Measurements from ENCODE around the gene SLC16A2. TPM values are rescaled to one million over a fixed set of nuclear protein-coding genes. Genes with fewer than 3 reads are reported as not detected.

Gene SLC16A2
- polyA plus RNA-seq, 4 donors, result 0.27 to 5.1 (median 1.6) TPM

DNA sequence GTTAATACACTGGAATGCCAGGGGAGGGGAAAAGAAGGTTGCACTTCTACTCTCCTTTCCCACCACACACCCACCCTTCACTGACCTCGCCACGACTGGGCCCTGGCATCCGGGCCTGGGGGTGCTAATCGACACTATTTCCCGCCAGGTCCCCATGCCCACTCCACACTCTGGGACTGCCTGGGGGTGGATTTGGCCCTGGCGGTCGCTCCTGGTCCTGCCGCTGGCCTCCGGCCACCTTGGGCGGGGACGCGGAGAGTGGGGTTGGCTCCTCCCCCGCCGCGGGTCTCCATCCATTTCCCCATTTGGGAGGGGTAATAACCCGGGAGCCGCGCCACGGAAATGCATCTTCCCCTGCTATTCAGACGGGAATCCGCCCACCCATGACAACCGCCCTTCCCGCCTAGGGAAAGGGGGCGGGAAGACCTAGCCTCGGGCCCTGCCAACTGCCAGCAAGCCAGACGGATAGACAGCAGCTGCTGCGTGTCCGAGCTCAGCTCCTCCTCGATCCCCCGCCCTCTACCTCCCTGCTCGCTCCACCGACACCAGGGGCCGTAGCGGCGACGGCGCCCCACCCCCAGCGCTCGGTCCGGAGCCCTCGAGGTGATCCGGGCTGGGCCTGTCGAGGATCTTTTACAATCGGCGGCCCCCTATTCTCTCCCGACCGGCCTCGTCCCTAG, 115.0 kb downstream of the SLC16A2 start:
- no peak for FAIRE-seq
- H3K27ac ChIP-seq (ENCODE audit: low read depth in 1 of 3, low read length in 2 of 3), result peak overlapping the region; percentile 56 to 95 (median 92)
- 1 to 29% (median 8%) methylated on average over 40 to 48 of the region's 48 CpGs for WGBS, 3 donors
- no peaks in the 10 kb centered on the region for H3K36me3 ChIP-seq (ENCODE audit: control insufficient read depth in 3 of 3, insufficient read depth in 2 of 3, low read depth in 1 of 3, low read length in 3 of 3)
- no peaks in the 10 kb centered on the region for H3K27me3 ChIP-seq (ENCODE audit: control insufficient read depth in 3 of 3, insufficient read depth in 3 of 3, low read length in 3 of 3)
- peaks cover 0 to 3% (median 0%) of the 10 kb centered on the region in 3 donors for H3K4me1 ChIP-seq (ENCODE audit: control insufficient read depth in 3 of 3, insufficient read depth in 2 of 3, low read depth in 1 of 3, low read length in 2 of 3)
- DNase-seq, result peak; percentile 55 to 79
- peak overlapping the region; percentile 45 to 60 (median 49) for H3K4me3 ChIP-seq (ENCODE audit: low read depth in 1 of 3, low read length in 3 of 3)
- no peaks in the 10 kb centered on the region for H3K9me3 ChIP-seq (ENCODE audit: control insufficient read depth in 2 of 2, insufficient read depth in 1 of 2, low read depth in 1 of 2, low read length in 1 of 2)

DNA sequence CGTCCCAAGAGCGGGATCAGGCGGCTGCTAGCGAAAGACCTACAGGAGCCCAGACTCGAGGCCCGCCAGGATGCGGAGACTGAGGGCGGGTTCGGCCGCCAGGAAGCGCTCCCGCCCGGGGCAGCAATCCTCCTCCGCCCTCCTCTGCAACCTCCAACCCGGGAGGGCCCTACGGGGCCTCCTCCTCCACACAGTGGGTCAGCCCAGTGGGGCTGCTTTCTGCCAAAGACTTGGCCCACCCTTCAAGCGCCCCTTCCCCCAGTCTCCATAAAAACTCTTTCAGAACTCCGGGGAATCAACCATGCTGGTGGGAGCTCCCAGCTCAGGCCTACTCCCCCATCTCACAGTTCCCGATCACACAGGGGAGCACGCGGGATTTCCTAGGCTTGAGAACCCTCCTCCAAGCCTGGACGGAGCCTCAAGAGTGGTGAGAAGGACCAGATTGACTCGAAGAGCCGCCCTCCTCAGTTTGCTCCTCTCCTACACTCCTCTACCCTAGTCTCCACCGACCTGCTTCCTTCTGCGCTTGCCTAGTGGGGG, 115.6 kb downstream of the SLC16A2 start:
- no peak for FAIRE-seq
- peaks cover 0 to 3% (median 0%) of the 10 kb centered on the region in 3 donors for H3K4me1 ChIP-seq (ENCODE audit: control insufficient read depth in 3 of 3, insufficient read depth in 2 of 3, low read depth in 1 of 3, low read length in 2 of 3)
- WGBS, 3 donors, result 19 to 60% (median 56%) methylated on average over 13 to 26 of the region's 26 CpGs
- no peaks in the 10 kb centered on the region for H3K27me3 ChIP-seq (ENCODE audit: control insufficient read depth in 3 of 3, insufficient read depth in 3 of 3, low read length in 3 of 3)
- no peaks in the 10 kb centered on the region for H3K9me3 ChIP-seq (ENCODE audit: control insufficient read depth in 2 of 2, insufficient read depth in 1 of 2, low read depth in 1 of 2, low read length in 1 of 2)
- peak overlapping the region in 2 of 3 donors; percentile 49 to 60 for H3K4me3 ChIP-seq (ENCODE audit: low read depth in 1 of 3, low read length in 3 of 3)
- DNase-seq, result no peak
- no peaks in the 10 kb centered on the region for H3K36me3 ChIP-seq (ENCODE audit: control insufficient read depth in 3 of 3, insufficient read depth in 2 of 3, low read depth in 1 of 3, low read length in 3 of 3)
- peak overlapping the region; percentile 56 to 95 (median 92) for H3K27ac ChIP-seq (ENCODE audit: low read depth in 1 of 3, low read length in 2 of 3)

DNA sequence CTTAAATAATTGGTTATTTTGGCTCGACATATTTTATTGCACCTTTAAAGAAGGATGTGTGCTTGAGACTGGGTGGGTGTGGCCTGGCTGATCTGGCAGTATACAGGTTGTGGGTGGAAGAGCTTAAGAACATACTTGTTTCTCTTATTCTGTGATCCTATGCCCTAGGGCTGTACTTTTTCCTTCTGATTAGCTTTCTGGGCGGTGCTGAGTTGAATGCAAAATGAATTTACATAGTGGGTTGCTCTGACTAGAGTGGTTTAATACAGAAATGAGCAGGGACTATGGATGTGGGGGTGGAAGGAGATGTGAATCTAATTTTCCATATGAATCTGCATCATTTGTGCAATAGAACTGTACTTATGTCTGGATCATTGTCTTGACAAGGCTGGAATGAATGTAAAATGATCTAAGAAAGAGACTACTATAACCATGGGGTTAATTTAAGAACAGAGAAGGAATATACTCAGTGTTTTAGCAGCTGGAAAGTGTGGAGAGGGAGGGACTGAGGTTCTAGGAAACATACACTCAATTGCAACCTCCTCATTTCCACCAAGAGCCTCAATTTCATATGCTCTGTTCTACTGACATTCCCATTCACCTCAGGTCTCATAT, 119.4 kb downstream of the SLC16A2 start:
- no peaks in the 10 kb centered on the region for H3K9me3 ChIP-seq (ENCODE audit: control insufficient read depth in 2 of 2, insufficient read depth in 1 of 2, low read depth in 1 of 2, low read length in 1 of 2)
- no peak overlapping the region for H3K27ac ChIP-seq (ENCODE audit: low read depth in 1 of 3, low read length in 2 of 3)
- FAIRE-seq (no peak), DNase-seq (no peak)
- H3K4me1 ChIP-seq (ENCODE audit: control insufficient read depth in 3 of 3, insufficient read depth in 2 of 3, low read depth in 1 of 3, low read length in 2 of 3), result no peaks in the 10 kb centered on the region
- no peaks in the 10 kb centered on the region for H3K27me3 ChIP-seq (ENCODE audit: control insufficient read depth in 3 of 3, insufficient read depth in 3 of 3, low read length in 3 of 3)
- no peaks in the 10 kb centered on the region for H3K36me3 ChIP-seq (ENCODE audit: control insufficient read depth in 3 of 3, insufficient read depth in 2 of 3, low read depth in 1 of 3, low read length in 3 of 3)
- no peak overlapping the region for H3K4me3 ChIP-seq (ENCODE audit: low read depth in 1 of 3, low read length in 3 of 3)
- 31 to 60% (median 40%) methylated on average over 2 of the region's 2 CpGs for WGBS, 3 donors

GRCh38 chrX:74545880-74546523, 124.7 kb downstream of the SLC16A2 start:
- FAIRE-seq (no peak), DNase-seq (no peak)
- no peaks in the 10 kb centered on the region for H3K27me3 ChIP-seq (ENCODE audit: control insufficient read depth in 3 of 3, insufficient read depth in 3 of 3, low read length in 3 of 3)
- no peaks in the 10 kb centered on the region for H3K4me1 ChIP-seq (ENCODE audit: control insufficient read depth in 3 of 3, insufficient read depth in 2 of 3, low read depth in 1 of 3, low read length in 2 of 3)
- no peaks in the 10 kb centered on the region for H3K36me3 ChIP-seq (ENCODE audit: control insufficient read depth in 3 of 3, insufficient read depth in 2 of 3, low read depth in 1 of 3, low read length in 3 of 3)
- H3K27ac ChIP-seq (ENCODE audit: low read depth in 1 of 3, low read length in 2 of 3), result no peak overlapping the region
- WGBS, 3 donors, result 26 to 74% (median 33%) methylated on average over 1 of the region's 1 CpG
- no peaks in the 10 kb centered on the region for H3K9me3 ChIP-seq (ENCODE audit: control insufficient read depth in 2 of 2, insufficient read depth in 1 of 2, low read depth in 1 of 2, low read length in 1 of 2)
- no peak overlapping the region for H3K4me3 ChIP-seq (ENCODE audit: low read depth in 1 of 3, low read length in 3 of 3)

DNA sequence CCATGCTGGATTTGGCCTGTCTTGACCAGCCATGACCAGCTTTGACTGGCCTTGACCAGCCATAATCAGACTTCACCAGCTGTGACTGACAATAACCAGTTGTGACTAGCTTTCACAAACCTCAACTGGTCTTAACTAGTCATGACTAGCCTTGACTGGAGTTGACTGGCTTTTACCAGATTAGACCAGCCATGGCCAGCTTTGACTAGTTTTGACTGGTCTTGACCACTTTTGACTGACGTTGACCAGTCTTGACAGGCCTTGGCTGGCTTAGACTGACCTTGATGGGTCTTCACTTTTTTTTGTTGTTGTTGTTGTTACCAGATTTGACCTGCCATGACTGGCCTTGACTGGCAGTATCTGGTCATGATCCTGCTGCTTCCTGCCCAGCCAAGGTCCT, 125.7 kb downstream of the SLC16A2 start:
- no peak for DNase-seq
- no peak overlapping the region for H3K4me3 ChIP-seq (ENCODE audit: low read depth in 1 of 3, low read length in 3 of 3)
- H3K36me3 ChIP-seq (ENCODE audit: control insufficient read depth in 3 of 3, insufficient read depth in 2 of 3, low read depth in 1 of 3, low read length in 3 of 3), result no peaks in the 10 kb centered on the region
- FAIRE-seq, result no peak
- H3K4me1 ChIP-seq (ENCODE audit: control insufficient read depth in 3 of 3, insufficient read depth in 2 of 3, low read depth in 1 of 3, low read length in 2 of 3), result no peaks in the 10 kb centered on the region
- H3K27me3 ChIP-seq (ENCODE audit: control insufficient read depth in 3 of 3, insufficient read depth in 3 of 3, low read length in 3 of 3), result no peaks in the 10 kb centered on the region
- 50 to 89% (median 85%) methylated on average over 1 of the region's 1 CpG for WGBS, 3 donors
- H3K9me3 ChIP-seq (ENCODE audit: control insufficient read depth in 2 of 2, insufficient read depth in 1 of 2, low read depth in 1 of 2, low read length in 1 of 2), result no peaks in the 10 kb centered on the region
- no peak overlapping the region for H3K27ac ChIP-seq (ENCODE audit: low read depth in 1 of 3, low read length in 2 of 3)

DNA sequence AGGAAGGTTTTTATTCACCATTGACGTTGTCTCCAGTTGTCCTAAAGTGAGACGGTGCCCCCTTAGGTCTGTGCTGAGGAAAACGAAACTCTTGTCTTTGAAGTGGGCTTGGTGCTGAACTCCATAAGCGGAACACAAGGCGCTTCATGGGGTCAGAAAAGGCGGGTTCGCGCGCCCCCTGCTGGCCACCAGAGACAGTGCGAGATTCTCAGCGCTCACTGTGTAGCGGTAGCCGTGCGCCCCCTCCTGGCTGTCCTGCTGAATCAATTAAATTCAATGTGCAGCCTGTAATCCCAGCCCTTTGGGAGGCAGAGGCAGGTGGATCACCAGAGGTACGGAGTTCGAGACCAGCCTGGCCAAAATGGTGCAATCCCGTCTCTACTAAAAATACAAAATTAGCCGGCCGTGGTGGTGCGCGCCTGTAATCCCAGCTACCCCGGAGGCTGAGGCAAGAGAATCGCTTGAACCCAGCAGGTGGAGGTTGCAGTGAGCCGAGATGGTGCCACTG, 129.1 kb downstream of the SLC16A2 start:
- no peak overlapping the region for H3K4me3 ChIP-seq (ENCODE audit: low read depth in 1 of 3, low read length in 3 of 3)
- H3K4me1 ChIP-seq (ENCODE audit: control insufficient read depth in 3 of 3, insufficient read depth in 2 of 3, low read depth in 1 of 3, low read length in 2 of 3), result no peaks in the 10 kb centered on the region
- FAIRE-seq, result no peak
- WGBS, 3 donors, result 13 to 26% (median 17%) methylated on average over 24 of the region's 24 CpGs
- no peaks in the 10 kb centered on the region for H3K36me3 ChIP-seq (ENCODE audit: control insufficient read depth in 3 of 3, insufficient read depth in 2 of 3, low read depth in 1 of 3, low read length in 3 of 3)
- H3K9me3 ChIP-seq (ENCODE audit: control insufficient read depth in 2 of 2, insufficient read depth in 1 of 2, low read depth in 1 of 2, low read length in 1 of 2), result no peaks in the 10 kb centered on the region
- no peaks in the 10 kb centered on the region for H3K27me3 ChIP-seq (ENCODE audit: control insufficient read depth in 3 of 3, insufficient read depth in 3 of 3, low read length in 3 of 3)
- no peak overlapping the region for H3K27ac ChIP-seq (ENCODE audit: low read depth in 1 of 3, low read length in 2 of 3)
- peak; percentile 68 to 80 for DNase-seq

DNA sequence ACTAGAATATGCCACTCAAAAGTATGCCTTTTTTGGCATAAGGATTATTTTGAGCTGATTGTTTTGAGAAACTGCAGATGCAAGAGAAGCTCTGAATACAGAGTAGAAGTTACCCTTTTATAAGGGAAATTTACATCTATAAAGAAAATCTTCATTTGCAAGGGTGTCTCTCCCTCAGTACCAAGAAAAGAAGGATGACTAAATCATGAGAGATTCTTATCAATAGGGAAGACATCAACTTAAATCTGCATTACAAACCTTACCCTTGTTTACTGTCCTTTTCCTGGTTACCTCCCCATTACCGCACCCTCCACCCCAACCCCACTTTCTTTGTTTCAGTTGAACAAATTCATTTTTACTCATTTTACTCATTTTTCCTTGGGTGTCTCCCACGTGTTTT, 130.6 kb downstream of the SLC16A2 start:
- H3K4me1 ChIP-seq (ENCODE audit: control insufficient read depth in 3 of 3, insufficient read depth in 2 of 3, low read depth in 1 of 3, low read length in 2 of 3), result no peaks in the 10 kb centered on the region
- 41 to 60% (median 60%) methylated on average over 2 of the region's 2 CpGs for WGBS, 3 donors
- H3K27ac ChIP-seq (ENCODE audit: low read depth in 1 of 3, low read length in 2 of 3), result no peak overlapping the region
- no peak for DNase-seq
- no peaks in the 10 kb centered on the region for H3K36me3 ChIP-seq (ENCODE audit: control insufficient read depth in 3 of 3, insufficient read depth in 2 of 3, low read depth in 1 of 3, low read length in 3 of 3)
- no peaks in the 10 kb centered on the region for H3K9me3 ChIP-seq (ENCODE audit: control insufficient read depth in 2 of 2, insufficient read depth in 1 of 2, low read depth in 1 of 2, low read length in 1 of 2)
- FAIRE-seq, result no peak
- no peaks in the 10 kb centered on the region for H3K27me3 ChIP-seq (ENCODE audit: control insufficient read depth in 3 of 3, insufficient read depth in 3 of 3, low read length in 3 of 3)
- H3K4me3 ChIP-seq (ENCODE audit: low read depth in 1 of 3, low read length in 3 of 3), result no peak overlapping the region

- FAIRE-seq (no peak), DNase-seq (no peak)
- H3K27me3 ChIP-seq (ENCODE audit: control insufficient read depth in 3 of 3, insufficient read depth in 3 of 3, low read length in 3 of 3), result no peaks in the 10 kb centered on the region
- no peaks in the 10 kb centered on the region for H3K9me3 ChIP-seq (ENCODE audit: control insufficient read depth in 2 of 2, insufficient read depth in 1 of 2, low read depth in 1 of 2, low read length in 1 of 2)
- H3K27ac ChIP-seq (ENCODE audit: low read depth in 1 of 3, low read length in 2 of 3), result no peak overlapping the region
- no peak overlapping the region for H3K4me3 ChIP-seq (ENCODE audit: low read depth in 1 of 3, low read length in 3 of 3)
- 67 to 91% (median 76%) methylated on average over 2 of the region's 2 CpGs for WGBS, 3 donors
- H3K36me3 ChIP-seq (ENCODE audit: control insufficient read depth in 3 of 3, insufficient read depth in 2 of 3, low read depth in 1 of 3, low read length in 3 of 3), result no peaks in the 10 kb centered on the region
- H3K4me1 ChIP-seq (ENCODE audit: control insufficient read depth in 3 of 3, insufficient read depth in 2 of 3, low read depth in 1 of 3, low read length in 2 of 3), result no peaks in the 10 kb centered on the region
Measured at GRCh38 chrX:74557378-74557777, 136.1 kb downstream of the SLC16A2 start.

Data from small intestine (tissue), 7 donors.